K562 (cell line): ENCODE measurements around the gene SLC8A2. TPM values are rescaled to one million over a fixed set of nuclear protein-coding genes. Genes with fewer than 3 reads are reported as not detected.
A peak's percentile ranks its signal among the peaks of the same experiment; 100 is the strongest.

Experiments
- CBFB ChIP-seq: sonication (generic); formaldehyde crosslinking; IDR thresholded peaks from 2 replicates; pipeline ENCODE4 v1.4.0; 2020; ENCODE audit warnings: mild to moderate bottlenecking, missing genetic modification reagents
- COPS2 ChIP-seq: fragments of 450-650 bp; conservative IDR thresholded peaks from 2 replicates; pipeline ENCODE4 v1.6.1; 2016; ENCODE audit warnings: mild to moderate bottlenecking, moderate library complexity
- CREM ChIP-seq: IDR thresholded peaks from 2 replicates; pipeline ENCODE4 v1.6.1; 2014; ENCODE audit warnings: antibody characterized with exemption, low read depth
- DEAF1 ChIP-seq: fragments of 450-650 bp; formaldehyde crosslinking; IDR thresholded peaks from 2 replicates; pipeline ENCODE4 v1.4.0; 2020; ENCODE audit warnings: mild to moderate bottlenecking, moderate library complexity
- DMBX1 ChIP-seq: fragments of 250-450 bp; sonication (Bioruptor Pico); IDR thresholded peaks from 2 replicates; pipeline ENCODE4 v1.8.0; 2022; ENCODE audit warnings: inconsistent platforms, mild to moderate bottlenecking, moderate library complexity, borderline replicate concordance
- EGR1 ChIP-seq: fragments of 450-650 bp; conservative IDR thresholded peaks from 2 replicates; pipeline ENCODE4 v1.6.1; 2017; ENCODE audit warnings: mild to moderate bottlenecking
- ELF4 ChIP-seq: fragments of 450-650 bp; formaldehyde crosslinking; IDR thresholded peaks from 2 replicates; pipeline ENCODE4 v1.4.0; 2022; ENCODE audit warnings: missing genetic modification characterization
- ETV6 ChIP-seq, 3 experiments: fragments of 150-350 bp in 1 of 3; sonication (generic) in 1 of 3; formaldehyde crosslinking in 1 of 3; IDR thresholded peaks; 2 replicates each; pipeline versions ENCODE4 v1.6.1 to v1.8.0; 2014 to 2022; ENCODE audit warnings: borderline replicate concordance in 2 of 3, low read depth in 2 of 3, antibody characterized with exemption in 1 of 3, low read length in 1 of 3, mild to moderate bottlenecking in 1 of 3, missing genetic modification reagents in 1 of 3
- GABPB1 ChIP-seq: sonication (generic); formaldehyde crosslinking; IDR thresholded peaks from 2 replicates; pipeline ENCODE4 v1.8.0; 2022; ENCODE audit warnings: mild to moderate bottlenecking, missing genetic modification reagents
- GATA2 ChIP-seq: sonication (generic); formaldehyde crosslinking; IDR thresholded peaks from 2 replicates; pipeline ENCODE4 v1.4.0; 2020; ENCODE audit warnings: mild to moderate bottlenecking, missing genetic modification reagents
- HEY1 ChIP-seq: fragments of 250-450 bp; sonication (Bioruptor Pico); IDR thresholded peaks from 2 replicates; pipeline ENCODE4 v1.5.0; 2020; ENCODE audit warnings: mild to moderate bottlenecking, moderate library complexity, borderline replicate concordance
- KLF10 ChIP-seq: fragments of 250-450 bp; sonication (Bioruptor Pico); IDR thresholded peaks from 2 replicates; pipeline ENCODE4 v1.6.1; 2021; ENCODE audit warnings: matching md5 sums
- MEF2D ChIP-seq: conservative IDR thresholded peaks from 2 replicates; pipeline ENCODE4 v1.6.1; 2016; ENCODE audit warnings: low read depth, missing genetic modification characterization, missing compliant biosample characterization
- MYBL2 ChIP-seq, 2 experiments: fragments of 450-650 bp in 1 of 2; sonication (generic) in 1 of 2; formaldehyde crosslinking in 1 of 2; IDR thresholded peaks; 2 replicates each; pipeline versions ENCODE4 v1.6.1 to v1.8.1; 2017 to 2022; ENCODE audit warnings: borderline replicate concordance in 1 of 2, inconsistent platforms in 1 of 2, low read depth in 1 of 2, mild to moderate bottlenecking in 1 of 2, missing genetic modification reagents in 1 of 2, moderate library complexity in 1 of 2
- MYNN ChIP-seq, 2 experiments: sonication (generic); formaldehyde crosslinking in 1 of 2; IDR thresholded peaks; 2 replicates each; pipeline versions ENCODE4 v1.5.0 to v1.6.1; 2016 to 2020; ENCODE audit warnings: antibody characterized with exemption in 1 of 2, missing genetic modification reagents in 1 of 2
- NBN ChIP-seq: fragments of 450-650 bp; IDR thresholded peaks from 2 replicates; pipeline ENCODE4 v1.6.1; 2016; ENCODE audit warnings: low read depth, mild to moderate bottlenecking
- PRMT5 ChIP-seq: sonication (generic); formaldehyde crosslinking; IDR thresholded peaks from 2 replicates; pipeline ENCODE4 v1.5.0; 2020; ENCODE audit warnings: missing genetic modification reagents
- PTTG1 ChIP-seq: fragments of 450-650 bp; IDR thresholded peaks from 2 replicates; pipeline ENCODE4 v1.6.1; 2016; ENCODE audit warnings: low read depth, mild to moderate bottlenecking, missing genetic modification characterization, missing compliant biosample characterization
- RAD21 ChIP-seq, 2 experiments: fragments of 250-450 bp in 1 of 2; fragments of 450-650 bp in 1 of 2; sonication (Bioruptor Pico) in 1 of 2; formaldehyde crosslinking in 1 of 2; IDR thresholded peaks in 1 of 2; conservative IDR thresholded peaks in 1 of 2; 2 replicates each; pipeline versions ENCODE4 v1.4.0 to v1.8.0; 2020 to 2022; ENCODE audit warnings: mild to moderate bottlenecking in 2 of 2, moderate library complexity in 1 of 2
- RAD51 ChIP-seq: fragments of 450-650 bp; IDR thresholded peaks from 2 replicates; pipeline ENCODE4 v1.7.1; 2016; ENCODE audit warnings: low read depth, mild to moderate bottlenecking, borderline replicate concordance
- RNF219 ChIP-seq: fragments of 250-450 bp; sonication (Bioruptor Pico); IDR thresholded peaks from 2 replicates; pipeline ENCODE4 v1.5.0; 2022; ENCODE audit warnings: mild to moderate bottlenecking
- SP1 ChIP-seq: sonication (generic); formaldehyde crosslinking; IDR thresholded peaks from 2 replicates; pipeline ENCODE4 v1.8.1; 2022; ENCODE audit warnings: mild to moderate bottlenecking, missing genetic modification reagents
- SPI1 ChIP-seq: IDR thresholded peaks from 2 replicates; pipeline ENCODE4 v1.6.1; 2011; ENCODE audit warnings: low read depth, low read length, control low read depth, borderline replicate concordance
- SREBF2 ChIP-seq: sonication (generic); formaldehyde crosslinking; IDR thresholded peaks from 2 replicates; pipeline ENCODE4 v1.4.0; 2020; ENCODE audit warnings: mild to moderate bottlenecking, missing genetic modification reagents
- THAP7 ChIP-seq: fragments of 250-450 bp; sonication (Bioruptor Pico); IDR thresholded peaks from 2 replicates; pipeline ENCODE4 v1.5.0; 2021
- ZNF583 ChIP-seq: fragments of 250-450 bp; sonication (Bioruptor Pico); IDR thresholded peaks from 2 replicates; pipeline ENCODE4 v1.4.0; 2020
- ZNF780A ChIP-seq: fragments of 250-450 bp; sonication (Bioruptor Pico); IDR thresholded peaks from 2 replicates; pipeline ENCODE4 v1.5.0; 2021; ENCODE audit warnings: mild to moderate bottlenecking
- polyA plus RNA-seq, 8 experiments: library from polyadenylated mRNA; depleted of rRNA in 4 of 8; stranded (reverse) in 5 of 8; unstranded in 3 of 8; fragments of >200 nt; fragmentation: Nextera tagmentation in 2 of 8; fragmentation: Illumina TruSeq in 1 of 8; extraction: Ambion mirVana in 2 of 8; extraction: Trizol in 1 of 8; gene quantifications; 2 replicates each; pipeline versions ENCODE4 v1.2.1 to v1.2.3, GENCODE V29; 2011 to 2014; ENCODE audit warnings: inconsistent platforms in 1 of 8, missing spikeins in 1 of 8
- total RNA-seq, 7 experiments: library from RNA; depleted of rRNA in 6 of 7; stranded (reverse); fragments of >200 nt in 6 of 7; fragmentation: Illumina TruSeq in 2 of 7; extraction: Trizol in 2 of 7; gene quantifications; 2 replicates each; pipeline versions ENCODE4 v1.2.1 to v1.2.3, GENCODE V29; 2011 to 2021; ENCODE audit warnings: low replicate concordance in 1 of 7

Gene SLC8A2
- total and polyA plus RNA-seq, 9 of the 15 experiments (the other 6 are each of a cell fraction or from before 2014, with no cell fraction given), result 0.07 to 0.66 (median 0.24) TPM; not detected in 3

GRCh38 chr19:47494729-47495128 lies 23.0 kb upstream of the SLC8A2 start (continued):
- no peak for TF ChIP-seq RNF219 (CRISPR knock-in tag)
- no peak for TF ChIP-seq NBN
- TF ChIP-seq MYNN (IDR thresholded peaks at IDR 0.05), result 0 out of 2 replicates have a peak, but pooled peaks have one; percentile 30
- no peak for TF ChIP-seq MYNN (CRISPR knock-in tag; IDR thresholded peaks at IDR 0.05)
- peak; percentile 81; the same call in 1 of the 2 replicates for TF ChIP-seq SPI1
- no peak for TF ChIP-seq SREBF2 (CRISPR knock-in tag)
- TF ChIP-seq KLF10 (CRISPR knock-in tag), result no peak
- TF ChIP-seq THAP7 (CRISPR knock-in tag), result no peak
- TF ChIP-seq RAD21 (CRISPR knock-in tag; conservative IDR thresholded peaks at IDR 0.05 in 1 of 2, IDR thresholded peaks at IDR 0.05 in 1 of 2), result no peak
- TF ChIP-seq COPS2, result no peak
- TF ChIP-seq PRMT5 (CRISPR knock-in tag), result no peak
- no peak for TF ChIP-seq ELF4 (CRISPR knock-in tag)
- no peak for TF ChIP-seq ZNF780A (CRISPR knock-in tag)
- no peak for TF ChIP-seq MYBL2 (IDR thresholded peaks at IDR 0.05; ENCODE audit: low read depth)
- no peak for TF ChIP-seq MYBL2 (CRISPR knock-in tag; IDR thresholded peaks at IDR 0.05; ENCODE audit: borderline replicate concordance)
- no peak for TF ChIP-seq DEAF1 (CRISPR knock-in tag)
- TF ChIP-seq EGR1, result no peak
- no peak for TF ChIP-seq GABPB1 (CRISPR knock-in tag)
- no peak for TF ChIP-seq DMBX1 (CRISPR knock-in tag)
- TF ChIP-seq GATA2 (CRISPR knock-in tag), result peak; percentile 44; the same call in 1 of the 2 replicates
- no peak for TF ChIP-seq ZNF583 (CRISPR knock-in tag)
- TF ChIP-seq SP1 (CRISPR knock-in tag), result no peak
- TF ChIP-seq RAD51, result no peak
- no peak for TF ChIP-seq MEF2D (tag)
- TF ChIP-seq PTTG1 (tag), result no peak
- no peak for TF ChIP-seq ETV6 (IDR thresholded peaks at IDR 0.05; ENCODE audit: borderline replicate concordance in 1 of 2, low read depth in 2 of 2, low read length in 1 of 2)
- TF ChIP-seq ETV6 (CRISPR knock-in tag; IDR thresholded peaks at IDR 0.05; ENCODE audit: borderline replicate concordance), result no peak
- TF ChIP-seq CREM, result no peak
- no peak for TF ChIP-seq HEY1 (CRISPR knock-in tag)
- TF ChIP-seq CBFB (CRISPR knock-in tag), result no peak
